Ishikawa (cell line): ENCODE results near the gene SCO1.

Experiments
- CEBPB ChIP-seq: IDR thresholded peaks from 2 replicates; pipeline ENCODE4 v1.6.1; 2012
- CREB1 ChIP-seq: IDR thresholded peaks from 2 replicates; pipeline ENCODE4 v1.6.1; 2012; ENCODE audit warnings: low read depth
- EGR1 ChIP-seq: IDR thresholded peaks from 2 replicates; pipeline ENCODE4 v1.6.1; 2012
- EP300 ChIP-seq: IDR thresholded peaks from 2 replicates; pipeline ENCODE4 v1.6.1; 2012; ENCODE audit warnings: borderline replicate concordance
- FOXM1 ChIP-seq: IDR thresholded peaks from 2 replicates; pipeline ENCODE4 v1.6.1; 2012; ENCODE audit warnings: low read depth, borderline replicate concordance
- MAX ChIP-seq: IDR thresholded peaks from 2 replicates; pipeline ENCODE4 v1.6.1; 2012
- NFIC ChIP-seq: IDR thresholded peaks from 2 replicates; pipeline ENCODE4 v1.6.1; 2012
- RAD21 ChIP-seq: IDR thresholded peaks from 2 replicates; pipeline ENCODE4 v1.6.1; 2012; ENCODE audit warnings: low read depth
- REST ChIP-seq: IDR thresholded peaks from 2 replicates; pipeline ENCODE4 v1.6.1; 2012; ENCODE audit warnings: low read depth, mild to moderate bottlenecking
- TAF1 ChIP-seq: IDR thresholded peaks from 2 replicates; pipeline ENCODE4 v1.6.1; 2012; ENCODE audit warnings: low read depth, mild to moderate bottlenecking
- TEAD4 ChIP-seq: IDR thresholded peaks from 2 replicates; pipeline ENCODE4 v1.6.1; 2012
- YY1 ChIP-seq: IDR thresholded peaks from 2 replicates; pipeline ENCODE4 v1.6.1; 2012; ENCODE audit warnings: low read depth

GRCh38 chr17:10663231-10663630 lies 34.1 kb downstream of the SCO1 start:
- no peak for TF ChIP-seq CREB1
- no peak for TF ChIP-seq MAX
- no peak for TF ChIP-seq TEAD4
- TF ChIP-seq RAD21, result no peak
- TF ChIP-seq NFIC, result no peak
- no peak for TF ChIP-seq YY1
- no peak for TF ChIP-seq REST
- no peak for TF ChIP-seq FOXM1
- no peak for TF ChIP-seq EP300
- no peak for TF ChIP-seq CEBPB
- no peak for TF ChIP-seq TAF1
- no peak for TF ChIP-seq EGR1
